Stimulated activated naive B cell treated with anti-CD40 and anti-IgM and Interleukin-4, amounts not matched to agents 10 μg/mL and 1 μg/mL and 100 μg/mL, for 72 hours (primary cell): Measurements from ENCODE around the gene RYR3.

Experiments used
- ATAC-seq, 2 donors: fragments of 150-1000 bp; cut with Tn5 transposase; replicated peaks; 2 replicates each; pipeline ENCODE4 v1.10.0; 2021; ENCODE audit warnings: moderate library complexity in 1 of 2
- DNase-seq: peaks from one replicate; pipeline ENCODE4 v3.0.0; 2021
- H3K27ac Mint-ChIP-seq: one replicate; pipeline ENCODE4 v1.8.0; 2022; ENCODE audit warnings: mild to moderate bottlenecking, mixed read lengths
- H3K27me3 Mint-ChIP-seq, 2 donors: one replicate each; pipeline ENCODE4 v1.8.0; 2022; ENCODE audit warnings: mixed read lengths in 2 of 2
- H3K36me3 Mint-ChIP-seq, 2 donors: one replicate each; pipeline ENCODE4 v1.8.0; 2022; ENCODE audit warnings: mixed read lengths in 2 of 2, mild to moderate bottlenecking in 1 of 2
- H3K4me1 Mint-ChIP-seq, 2 donors: one replicate each; pipeline ENCODE4 v1.8.0; 2022; ENCODE audit warnings: mixed read lengths in 2 of 2, mild to moderate bottlenecking in 1 of 2
- H3K4me3 Mint-ChIP-seq, 2 donors: one replicate each; pipeline ENCODE4 v1.8.0; 2022; ENCODE audit warnings: mild to moderate bottlenecking in 2 of 2, mixed read lengths in 2 of 2, moderate library complexity in 1 of 2
- H3K9me3 Mint-ChIP-seq, 2 donors: one replicate each; pipeline ENCODE4 v1.8.0; 2022; ENCODE audit warnings: mixed read lengths in 2 of 2, mild to moderate bottlenecking in 1 of 2

Gene RYR3

DNA sequence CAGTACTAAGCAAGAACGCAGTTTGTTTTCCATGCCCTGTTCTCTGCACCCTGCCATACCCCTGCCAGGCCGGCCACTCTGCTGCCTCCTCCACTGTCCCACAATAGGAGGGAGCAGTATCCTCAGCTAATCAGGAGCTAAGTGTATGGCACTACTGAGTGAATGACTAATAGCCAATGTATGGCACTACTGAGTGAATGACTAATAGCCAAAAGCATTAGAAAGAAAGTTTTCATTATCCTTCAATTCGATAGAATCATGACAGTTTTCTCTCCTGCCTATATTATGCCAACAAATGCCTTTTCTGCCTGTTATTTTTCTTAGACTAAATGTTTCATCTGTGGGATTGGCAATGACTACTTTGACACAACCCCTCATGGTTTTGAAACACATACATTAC, 550.0 kb downstream of the RYR3 start:
- no peak overlapping the region for H3K27ac Mint-ChIP-seq
- H3K4me1 Mint-ChIP-seq, result peaks cover 0 to 4% of the 10 kb centered on the region in 2 donors
- DNase-seq (no peak), ATAC-seq (no peak)
- H3K27me3 Mint-ChIP-seq, result no peaks in the 10 kb centered on the region
- peaks cover 30 to 36% of the 10 kb centered on the region in 2 donors for H3K36me3 Mint-ChIP-seq
- no peak overlapping the region for H3K4me3 Mint-ChIP-seq
- H3K9me3 Mint-ChIP-seq, result no peaks in the 10 kb centered on the region

DNA sequence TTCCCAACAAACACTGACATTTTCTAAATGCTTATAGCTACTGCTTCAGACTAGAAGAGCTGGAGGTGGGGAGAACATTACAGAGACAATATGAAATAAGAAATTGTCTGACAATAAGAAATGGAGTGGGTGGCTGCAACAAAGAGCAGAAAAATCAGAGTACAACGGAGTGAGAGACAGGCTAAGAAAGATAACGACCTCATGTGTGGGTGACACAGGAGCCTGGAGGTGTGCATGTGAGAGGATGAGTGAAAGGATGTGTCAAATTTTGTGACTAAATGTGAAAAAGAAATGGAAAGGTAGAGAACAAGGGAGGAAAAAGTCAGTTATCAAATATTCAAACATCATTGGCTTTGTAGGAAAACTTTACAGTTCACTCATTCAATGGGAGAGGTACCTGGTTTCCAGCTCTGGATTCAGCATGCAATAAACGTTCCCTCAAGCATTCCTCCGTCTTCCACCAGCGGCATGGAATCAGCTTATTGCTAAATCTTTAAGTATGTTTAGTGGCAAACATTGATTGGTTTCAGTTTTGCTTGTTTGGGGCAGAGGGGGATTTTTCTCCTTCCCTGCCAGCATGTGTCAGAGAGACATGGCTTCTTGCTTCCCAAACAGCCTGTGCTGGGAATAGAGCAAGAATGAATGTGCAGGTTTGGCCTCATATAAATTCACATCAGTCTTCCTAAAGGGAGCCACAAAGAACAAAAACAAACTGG, 553.8 kb downstream of the RYR3 start:
- Mint-ChIP-seq H3K36me3 (peaks cover 35 to 42% of the 10 kb centered on the region in 2 donors), H3K27me3 (no peaks in the 10 kb centered on the region)
- no peak for ATAC-seq

GRCh38 chr15:33865416-33865815, 554.6 kb downstream of the RYR3 start:
- Mint-ChIP-seq H3K9me3 (no peaks in the 10 kb centered on the region), H3K4me3 (no peak overlapping the region), H3K36me3 (peaks cover 31 to 42% of the 10 kb centered on the region in 2 donors), H3K27me3 (no peaks in the 10 kb centered on the region), H3K27ac (no peak overlapping the region), H3K4me1 (no peaks in the 10 kb centered on the region)
- ATAC-seq, result no peak
- no peak for DNase-seq

More for the DNA sequence above, 553.8 kb downstream of the RYR3 start:
- peaks cover 0 to 4% of the 10 kb centered on the region in 2 donors for H3K4me1 Mint-ChIP-seq
- no peaks in the 10 kb centered on the region for H3K9me3 Mint-ChIP-seq
- H3K27ac Mint-ChIP-seq, result no peak overlapping the region
- DNase-seq, result no peak
- H3K4me3 Mint-ChIP-seq, result no peak overlapping the region

DNA sequence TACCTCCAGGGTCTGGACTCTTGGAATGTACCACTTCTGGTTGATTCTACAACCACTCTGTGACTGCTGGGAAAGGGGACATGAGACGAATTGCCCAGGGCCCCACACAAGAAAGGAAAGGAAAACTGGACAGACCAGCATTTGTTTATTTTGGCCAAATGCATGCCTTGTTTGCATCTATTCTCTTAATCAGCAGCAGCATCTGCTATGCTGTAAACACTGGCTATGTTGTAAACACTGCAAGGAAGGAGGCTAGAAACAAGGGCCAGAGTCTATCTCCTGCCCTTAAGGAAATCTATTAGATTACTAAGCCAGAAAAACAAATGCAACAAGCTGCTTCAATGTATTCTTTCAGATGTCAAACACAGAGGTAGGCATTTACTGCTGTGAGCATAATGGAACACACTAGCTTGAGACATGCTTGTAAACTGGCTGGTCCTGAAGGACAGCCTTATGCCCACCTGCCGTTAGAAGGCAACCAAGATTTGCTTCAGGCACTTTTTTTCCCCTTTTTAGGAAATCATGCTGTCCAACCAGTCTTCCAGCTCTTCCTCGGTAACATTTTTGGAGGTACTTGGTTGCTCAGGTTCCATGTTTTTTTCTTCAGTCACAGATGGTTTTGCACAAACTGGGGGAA, 555.5 kb downstream of the RYR3 start:
- H3K4me3 Mint-ChIP-seq, result no peak overlapping the region
- H3K27me3 Mint-ChIP-seq, result no peaks in the 10 kb centered on the region
- H3K9me3 Mint-ChIP-seq, result no peaks in the 10 kb centered on the region
- no peak overlapping the region for H3K27ac Mint-ChIP-seq
- no peak for DNase-seq
- H3K36me3 Mint-ChIP-seq, result peaks cover 31 to 42% of the 10 kb centered on the region in 2 donors
- ATAC-seq, result no peak
- no peaks in the 10 kb centered on the region for H3K4me1 Mint-ChIP-seq

DNA sequence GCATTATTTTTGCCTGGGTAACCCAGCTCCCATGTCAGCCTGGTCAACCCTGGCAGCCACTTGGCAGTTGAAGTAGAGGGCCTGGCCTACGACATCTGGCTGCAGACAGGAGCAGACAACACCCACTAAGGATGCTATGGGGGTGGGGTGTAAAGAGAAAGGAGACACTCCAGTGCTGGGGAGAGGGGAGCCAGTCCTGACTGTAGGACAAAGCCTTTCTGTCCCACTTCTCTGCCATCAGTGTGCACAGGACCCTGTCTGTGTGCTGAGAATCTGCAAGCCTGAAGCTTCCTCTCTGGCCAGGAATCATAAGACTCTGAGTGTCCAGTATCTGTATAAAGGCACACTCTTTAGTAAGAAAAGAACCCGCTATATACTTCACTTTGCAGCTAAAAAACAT, 561.2 kb downstream of the RYR3 start:
- Mint-ChIP-seq H3K36me3 (peaks cover 11 to 30% of the 10 kb centered on the region in 2 donors), H3K9me3 (no peaks in the 10 kb centered on the region), H3K4me1 (peaks cover 0 to 2% of the 10 kb centered on the region in 2 donors), H3K27ac (no peak overlapping the region), H3K4me3 (no peak overlapping the region), H3K27me3 (no peaks in the 10 kb centered on the region)
- no peak for ATAC-seq
- DNase-seq, result no peak

DNA sequence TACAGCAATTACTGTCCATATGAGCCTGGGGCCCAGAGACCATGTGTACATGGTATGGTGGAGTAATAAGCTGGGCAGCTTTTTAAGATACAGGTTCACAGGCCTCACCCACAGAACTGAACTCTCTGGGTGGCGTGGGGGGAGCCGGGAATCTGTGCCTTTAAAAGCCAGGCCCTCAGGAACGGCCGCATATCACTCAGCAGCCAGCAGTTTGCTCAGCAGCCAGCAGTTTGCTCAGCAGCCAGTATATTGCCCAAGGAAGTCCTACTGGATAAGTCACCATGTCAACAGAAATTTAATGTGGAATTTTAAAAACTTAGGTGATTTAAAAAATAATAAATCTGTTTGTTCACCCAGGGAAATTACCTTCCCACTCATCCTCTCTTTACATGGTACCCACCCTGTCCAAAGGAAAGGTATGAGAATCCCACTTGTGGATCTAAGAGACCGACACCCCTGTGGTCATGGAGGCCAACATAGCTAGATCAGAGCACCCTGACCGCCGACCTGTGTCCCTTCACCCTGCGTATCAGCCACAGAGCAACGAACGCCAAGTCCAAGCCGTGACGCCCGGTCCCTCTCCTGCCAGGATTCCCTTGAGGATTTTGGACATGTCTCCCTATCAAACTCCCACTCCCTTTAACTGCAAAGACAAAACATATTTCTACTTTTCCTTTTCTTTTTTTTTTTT, 561.8 kb downstream of the RYR3 start:
- no peaks in the 10 kb centered on the region for H3K9me3 Mint-ChIP-seq
- ATAC-seq (no peak), DNase-seq (no peak)
- peaks cover 0 to 2% of the 10 kb centered on the region in 2 donors for H3K4me1 Mint-ChIP-seq
- no peak overlapping the region for H3K27ac Mint-ChIP-seq
- peaks cover 5 to 24% of the 10 kb centered on the region in 2 donors for H3K36me3 Mint-ChIP-seq
- no peaks in the 10 kb centered on the region for H3K27me3 Mint-ChIP-seq
- H3K4me3 Mint-ChIP-seq, result no peak overlapping the region

GRCh38 chr15:33874156-33874555, 563.4 kb downstream of the RYR3 start:
- ATAC-seq (no peak), DNase-seq (no peak)
- H3K4me1 Mint-ChIP-seq, result peaks cover 0 to 2% of the 10 kb centered on the region in 2 donors
- H3K36me3 Mint-ChIP-seq, result peaks cover 3 to 24% of the 10 kb centered on the region in 2 donors
- no peak overlapping the region for H3K4me3 Mint-ChIP-seq
- no peaks in the 10 kb centered on the region for H3K27me3 Mint-ChIP-seq
- no peaks in the 10 kb centered on the region for H3K9me3 Mint-ChIP-seq
- H3K27ac Mint-ChIP-seq, result no peak overlapping the region

- Mint-ChIP-seq H3K4me3 (no peak overlapping the region), H3K27ac (no peak overlapping the region), H3K4me1 (no peaks in the 10 kb centered on the region), H3K36me3 (peaks cover 0 to 8% of the 10 kb centered on the region in 2 donors), H3K9me3 (peaks cover 4 to 8% of the 10 kb centered on the region in 2 donors), H3K27me3 (no peaks in the 10 kb centered on the region)
- ATAC-seq (no peak), DNase-seq (no peak)
These were observed 572.2 kb downstream of the RYR3 start for GRCh38 chr15:33882921-33883320.

DNA sequence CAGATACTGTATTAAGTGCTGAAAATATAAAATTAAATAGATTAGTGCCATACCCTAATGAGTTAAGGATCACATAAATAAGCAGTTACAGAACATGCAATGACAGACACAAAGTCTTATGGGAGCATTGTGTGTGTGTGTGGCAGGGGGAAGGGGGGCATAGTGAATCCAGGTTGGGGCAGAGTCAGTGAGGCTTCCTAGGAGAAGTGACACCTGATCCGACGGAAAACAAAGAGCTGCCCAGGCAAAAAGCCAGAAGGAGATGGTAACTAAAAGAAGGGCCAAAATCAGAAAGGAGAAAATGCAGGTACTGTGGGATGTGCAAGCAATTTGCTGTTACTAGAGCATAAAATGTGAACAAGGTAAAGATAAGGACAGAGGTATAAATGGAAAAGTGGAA, 577.4 kb downstream of the RYR3 start:
- H3K9me3 Mint-ChIP-seq, result peaks cover 7 to 8% of the 10 kb centered on the region in 2 donors
- H3K4me3 Mint-ChIP-seq, result no peak overlapping the region

GRCh38 chr15:33894193-33894592, 583.4 kb downstream of the RYR3 start:
- ATAC-seq, result no peak
- Mint-ChIP-seq H3K27ac (no peak overlapping the region), H3K4me1 (peaks cover 6 to 10% of the 10 kb centered on the region in 2 donors), H3K27me3 (no peaks in the 10 kb centered on the region), H3K36me3 (peaks cover 0 to 7% of the 10 kb centered on the region in 2 donors), H3K9me3 (peaks cover 0 to 1% of the 10 kb centered on the region in 2 donors), H3K4me3 (no peak overlapping the region)
- DNase-seq, result no peak

More for the DNA sequence above, 577.4 kb downstream of the RYR3 start:
- Mint-ChIP-seq H3K4me1 (peaks cover 0 to 4% of the 10 kb centered on the region in 2 donors), H3K27ac (no peak overlapping the region), H3K27me3 (no peaks in the 10 kb centered on the region), H3K36me3 (peaks cover 0 to 20% of the 10 kb centered on the region in 2 donors)
- ATAC-seq (no peak), DNase-seq (no peak)

DNA sequence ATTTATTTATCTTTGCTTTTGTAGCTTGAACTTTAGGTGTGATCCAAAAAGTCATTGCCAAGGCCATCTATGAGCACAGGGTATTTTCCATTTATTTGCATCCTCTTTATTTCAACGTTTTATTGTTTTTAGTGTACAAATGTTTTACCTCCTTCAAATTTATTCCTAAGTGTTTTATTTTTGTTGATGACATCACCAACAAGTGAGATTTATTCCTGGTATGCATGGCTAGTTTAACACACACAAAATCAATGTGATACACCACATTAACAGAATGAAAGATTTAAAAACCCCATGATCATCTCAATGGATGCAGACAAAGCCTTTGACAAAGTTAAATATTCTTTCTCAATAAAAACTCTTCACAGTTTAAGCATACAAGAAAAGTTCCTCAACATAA, 591.3 kb downstream of the RYR3 start:
- H3K36me3 Mint-ChIP-seq, result peaks cover 2 to 10% of the 10 kb centered on the region in 2 donors
- no peak for ATAC-seq
- peaks cover 10 to 12% of the 10 kb centered on the region in 2 donors for H3K4me1 Mint-ChIP-seq
- no peak overlapping the region for H3K4me3 Mint-ChIP-seq
- H3K27ac Mint-ChIP-seq, result no peak overlapping the region
- peaks cover 3 to 6% of the 10 kb centered on the region in 2 donors for H3K9me3 Mint-ChIP-seq
- DNase-seq, result no peak
- H3K27me3 Mint-ChIP-seq, result no peaks in the 10 kb centered on the region

GRCh38 chr15:33903661-33904060, 592.9 kb downstream of the RYR3 start:
- Mint-ChIP-seq H3K9me3 (peaks cover 3 to 6% of the 10 kb centered on the region in 2 donors), H3K36me3 (peaks cover 2 to 10% of the 10 kb centered on the region in 2 donors), H3K27ac (no peak overlapping the region), H3K4me3 (no peak overlapping the region), H3K27me3 (no peaks in the 10 kb centered on the region), H3K4me1 (peaks cover 6 to 9% of the 10 kb centered on the region in 2 donors)
- DNase-seq (no peak), ATAC-seq (no peak)

DNA sequence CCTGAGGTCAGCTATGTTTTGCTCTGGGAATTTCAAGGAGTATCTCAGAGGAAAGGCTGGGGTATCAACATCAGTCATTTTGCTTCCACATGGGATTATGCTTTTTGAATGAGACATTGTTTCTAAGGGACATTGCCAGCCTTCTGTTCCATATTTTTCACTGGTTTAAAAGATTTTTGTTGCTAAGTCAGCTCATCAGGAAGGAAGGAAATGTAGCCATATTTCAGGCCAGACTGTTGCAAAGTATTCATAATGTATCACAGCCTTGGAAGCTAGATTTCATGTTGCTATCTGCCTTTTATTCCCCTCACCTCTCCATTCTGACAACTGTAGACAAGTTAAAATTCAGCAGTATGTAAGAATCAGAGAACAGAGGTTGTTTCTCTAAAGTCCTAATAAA, 596.6 kb downstream of the RYR3 start:
- H3K27me3 Mint-ChIP-seq, result no peaks in the 10 kb centered on the region
- H3K9me3 Mint-ChIP-seq, result peaks cover 0 to 2% of the 10 kb centered on the region in 2 donors
- peaks cover 7 to 21% of the 10 kb centered on the region in 2 donors for H3K4me1 Mint-ChIP-seq
- no peak for DNase-seq
- no peak overlapping the region for H3K27ac Mint-ChIP-seq
- H3K4me3 Mint-ChIP-seq, result no peak overlapping the region
- no peak for ATAC-seq
- peaks cover 0 to 4% of the 10 kb centered on the region in 2 donors for H3K36me3 Mint-ChIP-seq

GRCh38 chr15:33908406-33908805, 597.6 kb downstream of the RYR3 start:
- H3K9me3 Mint-ChIP-seq, result no peaks in the 10 kb centered on the region
- peaks cover 7 to 21% of the 10 kb centered on the region in 2 donors for H3K4me1 Mint-ChIP-seq
- no peak overlapping the region for H3K27ac Mint-ChIP-seq
- ATAC-seq (no peak), DNase-seq (no peak)
- H3K27me3 Mint-ChIP-seq, result no peaks in the 10 kb centered on the region
- peaks cover 0 to 4% of the 10 kb centered on the region in 2 donors for H3K36me3 Mint-ChIP-seq
- no peak overlapping the region for H3K4me3 Mint-ChIP-seq
